Activated CD8-positive, alpha-beta memory T cell treated with anti-CD3 and anti-CD28 coated beads, Interleukin-2, amount 50 U/mL, for 1 hour (primary cell): ENCODE measurements around the gene C16orf46.
A peak's percentile ranks its signal among the peaks of the same experiment; 100 is the strongest.
"Not testable (repeated sequence)": the region's sequence is repeated elsewhere in the genome, so short reads cannot be mapped to it uniquely, and the experiment has no call there.

Experiments
- DNase-seq: peaks from one replicate; pipeline ENCODE4 v3.0.0-alpha.2; 2020; ENCODE audit errors: extremely low read depth

The C16orf46 gene, protein sequence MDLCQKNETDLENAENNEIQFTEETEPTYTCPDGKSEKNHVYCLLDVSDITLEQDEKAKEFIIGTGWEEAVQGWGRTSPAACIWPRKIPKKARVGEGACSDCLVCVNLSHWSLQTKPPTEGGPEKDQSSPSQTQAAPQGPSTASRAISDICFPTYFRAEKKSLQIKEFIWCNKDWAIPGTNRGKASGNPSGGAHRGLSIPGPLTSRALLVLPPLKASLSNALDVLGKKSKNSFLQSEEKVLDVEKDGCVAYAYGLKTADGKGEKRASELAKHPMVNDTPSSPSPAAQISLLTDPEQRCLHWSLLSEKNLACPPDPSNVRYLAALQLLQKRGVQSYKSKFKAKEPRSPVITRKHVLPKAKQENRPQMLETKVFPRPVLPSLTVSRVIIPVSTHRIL

DNA sequence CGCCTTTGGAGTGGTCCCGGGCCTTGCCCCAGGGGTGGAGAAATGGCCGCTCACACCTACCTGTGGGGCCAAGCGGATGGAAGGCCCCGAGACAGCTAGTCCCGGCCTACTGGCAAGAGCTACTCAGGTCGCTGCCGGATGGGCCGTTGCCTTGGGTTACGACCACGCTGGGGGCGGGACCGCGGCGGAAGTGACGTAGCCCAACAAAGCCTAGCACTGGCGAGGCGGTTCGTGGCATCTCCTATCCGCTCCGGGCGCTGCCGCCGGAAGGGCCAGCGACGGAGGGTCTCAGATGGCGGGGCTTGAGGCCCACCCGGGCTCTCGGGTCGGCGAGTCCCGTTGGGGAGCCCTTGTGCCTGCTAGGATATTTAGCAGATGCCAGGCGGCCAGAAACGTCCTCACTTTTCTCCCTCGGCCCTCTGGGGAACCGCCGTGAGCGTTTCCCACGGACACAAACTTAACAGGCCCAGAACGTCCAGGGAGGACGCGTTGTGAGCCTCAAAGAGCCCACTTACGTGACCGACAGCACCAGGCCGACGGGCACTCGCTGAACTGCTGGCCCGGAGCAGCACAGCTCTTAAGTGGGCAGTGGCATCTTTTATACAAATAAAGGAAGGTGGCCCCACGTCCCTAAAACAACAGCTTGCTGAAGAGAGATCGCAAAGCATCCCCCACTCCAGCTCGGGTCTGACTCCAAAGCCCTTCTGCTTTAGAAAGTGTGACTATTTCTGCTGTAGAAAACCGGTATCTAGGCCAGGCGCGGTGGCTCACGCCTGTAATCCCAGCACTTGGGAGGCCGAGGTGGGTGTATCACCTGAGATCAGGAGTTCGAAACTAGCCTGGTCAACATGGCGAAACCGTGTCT, at the start of gene C16orf46:
TSS of gene C16orf46 (minus strand) at position 163 of the 865 bp plus-strand sequence. CDS start 13,283 bp downstream, outside the sequence.
- peak; percentile 83 for DNase-seq

DNA sequence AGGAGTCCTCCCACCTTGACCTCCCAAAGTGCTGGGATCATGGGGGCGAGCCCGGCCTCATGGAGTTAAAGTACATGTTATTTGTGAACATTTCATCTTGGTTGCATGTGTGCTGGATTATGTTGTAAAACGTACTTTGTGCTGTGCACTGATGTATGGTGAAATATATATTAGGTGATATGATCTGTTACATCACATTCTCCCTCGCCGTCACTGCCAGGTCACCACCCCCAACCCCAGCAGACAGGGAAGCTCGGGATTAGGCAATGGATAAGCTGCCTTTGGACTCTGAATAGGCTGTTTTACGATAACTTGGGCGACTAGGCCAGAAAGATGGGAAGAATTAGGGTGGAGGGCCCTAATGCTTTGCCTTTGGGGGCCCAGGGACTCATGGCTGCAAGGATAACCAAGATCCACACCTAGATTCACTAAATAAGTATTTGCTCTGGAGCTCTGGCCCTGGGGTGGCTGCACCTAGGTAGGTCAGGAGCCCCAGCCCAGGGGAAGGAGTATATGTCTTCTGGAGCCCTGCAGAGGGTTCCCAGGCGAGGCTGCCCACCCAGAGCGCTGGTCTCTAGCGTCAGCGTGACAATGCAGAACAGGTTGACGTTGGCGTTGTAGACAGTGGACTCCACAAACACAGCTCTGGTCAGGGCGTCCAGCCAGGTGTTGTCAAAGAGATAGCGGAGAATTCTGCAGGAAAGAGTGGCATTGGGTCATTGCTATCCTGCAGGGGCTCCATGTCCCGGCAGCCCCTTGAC, 46.2 kb upstream of the C16orf46 start:
- DNase-seq, result no peak

DNA sequence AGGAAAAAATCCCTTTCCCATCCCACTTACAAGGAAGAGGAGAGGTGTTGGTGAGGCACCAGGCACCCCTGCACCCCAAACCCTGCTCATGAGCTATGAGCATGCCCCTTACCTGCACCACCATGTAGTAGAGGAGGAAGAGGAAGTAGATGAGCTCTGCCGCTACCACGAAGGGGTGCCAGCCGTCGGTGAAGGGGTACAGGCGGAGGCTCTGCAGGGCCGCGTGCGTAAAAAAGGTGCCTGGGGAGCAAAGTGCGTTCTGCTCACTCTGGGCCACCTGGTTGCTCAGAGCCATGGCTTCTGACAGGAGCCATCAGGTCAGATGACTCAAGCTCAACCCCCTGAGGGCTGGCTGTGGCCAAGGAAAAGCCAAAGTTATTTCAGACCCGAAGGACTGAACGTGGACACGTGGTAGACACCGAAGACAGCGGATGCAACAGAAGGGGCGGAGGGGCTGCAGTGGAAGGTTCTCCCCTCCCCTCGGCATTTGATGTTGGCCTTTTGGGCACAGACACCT, 44.5 kb upstream of the C16orf46 start:
- DNase-seq, result no peak

DNA sequence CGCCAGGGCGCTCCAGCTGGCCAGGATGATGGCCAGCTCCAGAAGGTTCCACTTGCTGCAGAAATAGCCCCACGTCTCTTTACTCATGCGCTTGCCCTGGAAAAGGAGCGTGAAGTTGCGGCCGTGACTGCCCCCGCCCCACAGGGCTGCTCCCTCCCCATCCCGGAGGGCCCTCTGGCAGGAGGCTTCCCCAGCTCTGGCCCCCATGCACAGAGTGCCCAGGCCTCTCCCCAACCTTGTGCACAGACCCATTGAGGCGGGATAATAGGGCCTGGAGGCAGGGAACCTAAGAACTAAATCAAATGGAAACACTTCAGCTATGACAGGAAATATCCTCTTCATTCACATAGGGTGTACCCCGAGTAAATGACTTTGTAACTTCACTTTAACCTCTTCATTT, 40.4 kb upstream of the C16orf46 start:
- DNase-seq, result no peak

DNA sequence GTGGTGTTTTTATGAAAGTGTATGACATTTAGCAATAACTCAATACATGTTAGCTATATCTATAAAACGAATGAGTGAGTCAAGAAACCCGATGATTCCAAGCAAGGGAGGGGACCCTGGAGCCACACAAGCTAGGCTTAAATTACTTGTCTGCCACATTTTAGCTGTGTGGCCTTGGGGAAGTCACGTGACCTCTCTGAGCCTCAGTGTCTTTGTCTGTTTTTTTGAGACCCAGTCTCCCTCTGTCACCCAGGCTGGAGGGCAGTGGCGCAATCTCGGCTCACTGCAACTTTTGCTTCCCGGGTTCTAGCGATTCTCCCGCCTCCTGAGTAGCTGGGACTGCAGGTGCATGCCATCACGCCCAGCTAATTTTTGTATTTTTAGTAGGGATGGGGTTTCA, 39.2 kb upstream of the C16orf46 start:
- DNase-seq, result no peak

DNA sequence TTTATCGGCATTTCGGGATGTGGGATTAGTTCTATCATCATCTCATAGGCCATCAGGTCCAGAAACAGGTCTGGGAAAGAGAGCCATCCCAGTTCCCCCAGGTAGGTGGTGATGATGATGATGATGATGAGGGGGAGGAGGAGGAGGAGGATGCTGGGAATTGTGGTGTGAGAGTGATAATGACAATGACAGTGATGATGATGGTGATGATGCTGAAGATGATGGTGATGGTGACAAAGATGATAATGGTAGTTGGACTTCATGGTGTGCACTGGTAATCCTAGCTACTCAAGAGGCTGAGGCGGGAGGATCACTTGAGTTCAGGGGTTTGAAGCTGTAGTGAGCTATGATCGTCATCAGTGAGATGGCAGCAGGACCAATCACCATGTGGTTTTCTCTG, 35.4 kb upstream of the C16orf46 start:
- no peak for DNase-seq

DNA sequence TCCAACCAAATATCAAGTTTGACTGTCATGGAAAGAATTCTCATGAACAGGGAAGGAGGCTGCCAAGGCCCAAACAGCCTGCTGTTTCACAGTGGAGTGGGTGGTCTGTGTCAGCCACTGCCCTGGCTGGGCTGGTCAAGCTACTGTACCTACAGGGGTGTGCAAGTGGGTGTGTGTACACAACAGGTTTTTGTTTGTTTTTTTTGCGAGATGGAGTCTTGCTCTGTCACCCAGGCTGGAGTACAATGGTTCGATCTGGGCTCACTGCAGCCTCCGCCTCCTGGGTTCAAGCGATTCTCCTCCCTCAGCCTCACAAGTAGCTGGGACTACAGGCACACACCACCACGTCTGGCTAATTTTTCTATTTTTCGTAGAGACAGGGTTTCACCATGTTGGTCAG, 32.2 kb upstream of the C16orf46 start:
- not testable (repeated sequence) for DNase-seq

DNA sequence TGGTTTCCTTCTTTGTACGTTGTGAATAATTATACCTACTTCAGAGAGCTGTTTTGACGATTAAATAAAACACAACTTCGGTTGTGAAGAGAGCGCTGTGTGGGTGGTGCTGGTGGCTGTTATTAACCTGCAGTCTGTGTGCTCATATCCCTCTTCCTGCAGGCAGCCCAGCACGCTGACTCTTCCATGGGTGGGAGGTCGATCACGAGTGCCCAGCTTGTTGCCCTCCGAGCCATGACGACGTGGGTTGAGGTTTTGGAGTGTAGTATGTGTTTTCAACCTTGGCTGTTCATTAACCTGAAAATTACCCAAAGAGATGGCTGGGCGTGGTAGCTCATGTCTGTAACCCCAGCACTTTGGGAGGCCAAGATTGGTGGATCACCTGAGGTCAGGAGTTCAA, 30.5 kb upstream of the C16orf46 start:
- DNase-seq, result no peak

DNA sequence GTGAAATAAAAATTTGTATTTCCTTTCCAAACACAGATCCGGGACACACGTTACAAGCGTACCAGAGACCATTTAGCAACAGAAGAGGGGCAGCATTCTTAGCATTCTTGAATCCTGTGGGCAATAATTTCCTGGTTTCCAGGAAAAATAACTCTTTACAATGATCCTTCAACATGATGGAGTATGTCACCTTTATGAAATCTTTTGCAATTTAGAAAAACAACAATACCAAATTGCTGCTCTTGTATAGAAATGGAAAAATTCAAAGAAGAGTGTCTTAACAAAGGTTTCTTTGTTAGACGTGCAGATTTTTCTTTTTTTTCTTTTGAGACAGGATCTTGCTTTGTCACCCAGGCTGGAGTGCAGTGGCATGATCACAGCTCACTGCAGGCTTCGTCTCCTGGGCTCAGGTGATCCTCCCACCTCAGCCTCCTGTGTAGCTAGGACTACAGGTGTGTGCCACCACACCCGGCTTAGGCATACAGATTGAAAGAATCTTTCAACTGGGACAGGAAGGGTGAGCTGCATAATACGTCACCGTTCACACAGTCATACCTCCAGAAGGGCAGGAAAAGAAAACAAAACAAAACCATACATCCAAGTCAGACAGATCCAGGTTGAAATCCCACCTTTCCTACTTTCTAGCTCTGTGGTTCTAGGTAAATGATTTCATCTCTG, 29.9 kb upstream of the C16orf46 start:
- no peak for DNase-seq

DNA sequence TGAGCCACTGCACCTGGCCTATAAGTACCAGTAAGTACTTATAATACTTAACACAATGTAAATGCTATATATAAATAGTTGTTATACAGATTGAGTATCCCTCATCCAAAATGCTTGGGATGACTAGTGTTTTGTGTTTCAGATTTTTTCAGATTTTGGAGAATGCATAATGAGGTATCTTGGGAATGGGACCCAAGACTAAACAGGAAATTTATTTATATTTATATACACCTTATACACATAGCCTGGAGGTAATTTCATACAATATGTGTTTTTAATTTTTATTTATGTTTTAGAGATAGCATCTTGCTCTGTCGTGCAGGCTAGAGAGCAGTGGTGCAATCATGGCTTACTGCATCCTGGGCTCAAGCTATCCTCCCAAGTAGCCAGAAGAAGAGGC, 28.9 kb upstream of the C16orf46 start:
- no peak for DNase-seq

DNA sequence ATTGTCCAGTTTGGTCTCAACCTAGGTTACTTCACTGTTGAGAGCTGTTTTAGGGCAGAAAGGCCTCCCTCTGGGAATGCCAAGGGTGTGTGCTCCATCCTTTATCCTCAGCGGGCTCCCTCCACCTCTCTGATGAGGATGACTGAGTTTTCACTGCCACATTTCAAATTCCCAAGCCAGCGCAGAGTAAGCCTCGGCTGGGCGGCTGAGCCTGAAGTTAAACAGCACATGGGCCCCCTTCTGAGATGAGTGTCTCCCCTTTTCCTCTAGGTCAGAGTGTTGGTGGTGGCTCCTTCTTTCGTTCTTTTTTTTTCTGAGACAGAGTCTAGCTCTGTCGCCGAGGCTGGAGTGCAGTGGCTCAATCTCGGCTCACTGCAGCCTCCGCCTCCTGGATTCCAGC, 24.7 kb upstream of the C16orf46 start:
- no peak for DNase-seq

DNA sequence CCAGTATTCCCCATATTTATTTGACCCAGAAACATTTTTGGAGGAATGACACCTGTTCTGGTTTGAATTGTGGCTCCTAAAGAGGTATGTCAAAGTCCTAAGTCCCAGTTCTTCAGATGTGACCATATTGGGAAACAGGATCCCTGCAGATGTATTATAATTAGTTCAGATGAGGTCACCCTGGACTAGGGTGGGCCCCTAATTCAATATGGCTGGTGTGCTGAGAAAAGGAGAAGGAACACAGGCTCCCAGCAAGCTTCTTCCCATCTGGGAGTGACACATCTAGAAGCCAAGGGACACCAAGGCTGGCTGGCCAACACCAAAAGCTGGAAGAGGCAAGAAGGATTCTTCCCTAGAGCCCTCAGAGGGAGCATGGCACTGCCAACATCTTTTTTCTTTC, 22.9 kb upstream of the C16orf46 start:
- no peak for DNase-seq

DNA sequence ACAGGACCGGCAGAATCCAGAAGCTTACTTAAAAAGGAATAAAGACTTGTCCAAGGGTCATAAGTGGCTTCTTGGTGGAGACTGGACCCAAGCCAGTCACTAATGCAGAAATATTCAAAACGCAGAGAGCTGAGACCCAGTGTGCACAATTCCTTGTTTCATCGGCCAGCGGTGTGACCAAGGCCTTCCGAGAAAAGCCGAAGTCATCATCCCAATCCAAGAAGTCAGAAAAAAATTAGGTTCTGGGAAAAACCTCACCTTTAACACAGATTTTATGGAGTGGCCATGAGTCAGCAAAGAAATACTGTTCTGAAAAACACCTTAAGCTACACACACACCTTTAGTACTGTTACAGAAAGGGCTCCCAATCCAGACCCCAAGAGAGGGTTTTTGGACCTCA, 20.2 kb upstream of the C16orf46 start:
- DNase-seq, result no peak

DNA sequence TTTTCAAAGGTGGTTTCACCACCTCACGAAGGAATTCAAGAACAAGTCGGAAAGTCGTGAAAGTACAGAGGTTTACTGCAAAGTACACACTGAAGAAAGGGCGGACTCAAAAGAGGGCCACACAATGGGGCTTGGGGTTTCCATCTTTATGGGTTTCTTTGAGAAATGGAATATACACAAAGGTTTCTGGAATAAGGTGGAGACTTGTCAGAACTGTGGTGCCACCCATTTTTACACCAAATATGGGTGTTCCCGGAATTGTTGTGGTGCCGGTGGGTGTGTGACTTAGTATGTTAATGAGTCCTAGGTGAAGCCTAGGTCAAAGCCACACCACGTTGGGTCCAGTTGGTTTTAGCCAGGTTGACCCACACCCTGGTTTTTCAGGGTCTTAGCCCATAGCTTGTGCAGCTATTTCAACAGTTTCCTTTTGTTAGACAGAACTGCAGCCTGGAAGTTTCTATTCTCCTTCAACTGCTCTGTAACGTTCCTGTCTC, 19.7 kb upstream of the C16orf46 start:
- no peak for DNase-seq

DNA sequence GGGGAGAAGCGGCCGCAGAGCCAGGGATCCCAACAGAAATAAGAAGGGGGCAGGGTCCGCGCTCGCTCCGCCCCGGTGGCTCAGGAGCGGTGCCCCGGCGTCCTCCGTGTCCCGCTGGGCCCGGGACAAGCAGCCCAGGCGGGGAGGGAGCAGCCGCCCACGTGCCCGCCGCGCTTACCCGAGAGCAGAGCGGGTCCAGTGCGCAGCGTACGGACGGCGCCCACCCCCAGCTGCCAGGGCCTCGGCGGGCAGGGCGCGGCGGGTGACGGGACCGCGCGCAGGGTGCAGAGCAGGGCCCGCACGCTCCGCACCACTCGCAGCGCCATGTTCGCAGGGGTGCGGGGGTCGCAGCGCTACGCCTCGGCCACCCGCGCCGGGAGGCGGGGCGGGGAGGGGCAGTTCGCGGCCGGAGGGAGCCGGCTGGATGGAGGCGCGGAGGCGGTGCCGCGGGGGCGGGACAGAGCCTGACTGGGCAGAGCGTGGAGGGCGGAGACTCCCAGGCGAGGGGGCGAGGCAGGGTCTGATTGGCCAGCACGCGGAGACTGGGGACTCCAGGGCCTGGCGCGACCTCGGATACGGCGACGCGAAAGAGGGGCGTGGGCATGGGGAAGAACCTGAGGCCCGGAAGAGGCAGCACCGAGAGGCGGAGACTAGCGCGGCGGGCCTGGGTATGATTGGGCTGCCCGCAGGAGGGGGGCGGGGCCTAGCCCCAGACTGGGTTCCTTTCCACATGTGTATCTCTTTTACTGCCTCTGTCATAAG, 19.1 kb upstream of the C16orf46 start, which contains the start of gene GCSH:
TSS of gene GCSH (minus strand) at position 443 of the 762 bp plus-strand sequence. CDS start at position 326, 117 bp downstream.
- peak; percentile 95 for DNase-seq

DNA sequence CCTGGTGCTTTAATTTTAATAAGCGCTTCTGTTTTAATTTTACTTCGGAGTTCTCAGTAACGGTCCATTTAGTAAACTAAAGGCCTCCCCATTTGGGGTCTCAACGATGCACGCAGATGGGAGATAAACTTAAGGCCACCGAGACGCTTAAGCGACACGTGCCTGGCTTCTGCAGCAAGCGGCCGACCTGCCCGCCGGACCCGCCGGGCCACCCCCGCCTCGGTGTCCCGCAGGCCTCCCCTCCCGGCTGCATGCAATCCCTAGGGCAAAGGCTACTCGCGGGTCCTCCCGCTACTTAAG, 18.6 kb upstream of the C16orf46 start:
- DNase-seq, result no peak

DNA sequence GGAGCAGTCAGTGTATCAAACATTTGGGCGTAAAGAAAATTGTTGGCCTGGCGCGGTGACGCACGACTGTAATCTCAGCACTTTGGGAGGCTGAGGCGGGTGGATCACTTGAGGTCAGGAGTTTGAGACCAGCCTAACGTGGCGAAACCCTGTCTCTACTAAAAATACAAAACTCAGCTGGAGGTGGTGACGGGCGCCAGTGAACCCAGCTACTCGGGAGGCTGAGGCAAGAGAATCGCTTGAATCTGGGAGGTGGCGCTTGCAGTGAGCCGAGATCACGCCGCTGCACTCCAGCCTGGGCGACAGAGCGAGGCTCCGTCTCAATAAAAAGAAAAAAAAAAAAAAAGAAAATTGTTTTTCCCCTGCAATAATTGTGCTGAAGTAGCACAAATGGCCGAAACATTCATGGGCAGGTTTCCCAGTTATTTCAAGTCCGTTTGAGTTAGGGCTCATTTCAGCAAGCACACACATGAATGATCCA, 17.8 kb upstream of the C16orf46 start:
- no peak for DNase-seq

DNA sequence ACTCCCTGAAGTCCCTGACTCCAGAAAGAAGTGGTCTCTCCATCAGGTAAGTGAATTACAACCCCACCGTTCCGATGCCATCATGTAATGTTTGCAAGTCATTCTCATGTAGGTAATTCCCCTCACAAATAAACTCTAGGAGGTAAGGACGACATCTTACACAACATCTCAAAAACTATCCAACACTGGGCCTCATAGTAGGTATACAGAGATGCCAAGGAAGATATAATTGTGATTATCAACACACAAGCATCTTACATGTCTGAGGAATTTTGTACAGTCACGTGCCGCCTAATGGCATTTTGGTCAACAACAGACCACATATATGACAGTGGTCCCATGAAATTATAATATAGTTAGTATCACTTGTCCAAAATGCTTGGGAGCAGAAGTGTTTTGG, 11.8 kb upstream of the C16orf46 start:
- no peak for DNase-seq

DNA sequence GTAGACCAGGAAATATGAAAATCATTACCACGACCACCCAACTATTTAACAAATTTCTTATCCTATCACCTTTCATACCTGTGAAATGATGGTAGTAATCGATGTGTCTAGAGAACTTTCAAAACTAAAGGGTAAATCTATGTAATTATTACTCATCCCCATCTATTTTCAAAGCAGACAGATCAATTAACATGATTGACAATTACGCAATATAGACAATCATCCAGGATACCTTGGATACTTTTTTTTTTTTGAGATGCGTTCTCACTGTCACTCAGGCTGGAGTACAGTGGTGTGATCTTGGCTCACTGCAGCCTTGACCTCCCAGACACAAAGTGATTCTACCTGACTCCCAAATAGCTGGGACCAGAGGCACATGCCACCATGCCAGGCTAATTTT, 4.0 kb upstream of the C16orf46 start:
- DNase-seq, result no peak

DNA sequence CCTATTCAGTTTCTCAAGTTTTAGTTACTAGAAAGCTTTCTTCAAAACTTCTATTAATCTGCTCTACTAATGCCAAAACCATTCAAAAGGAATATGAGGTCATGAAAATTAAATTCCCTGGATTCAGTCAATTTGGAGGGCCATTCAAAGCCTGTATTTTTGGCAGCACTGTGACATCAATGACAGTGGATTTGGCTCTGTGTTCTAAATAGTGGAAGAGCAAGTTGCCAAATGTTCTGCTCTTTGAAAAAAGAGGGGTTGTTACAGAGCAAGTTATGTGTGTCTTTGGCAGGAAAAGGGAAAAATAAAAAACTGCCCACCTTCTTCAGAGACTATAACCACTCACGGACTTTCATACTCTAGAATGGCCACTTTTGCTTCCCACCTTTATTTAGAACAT, 3.2 kb upstream of the C16orf46 start:
- no peak for DNase-seq
